GM12891 (cell line): ENCODE measurements around the gene CSNK2A2. TPM values are rescaled to one million over a fixed set of nuclear protein-coding genes. Genes with fewer than 3 reads are reported as not detected.

Experiments
- DNase-seq: peaks from one replicate; pipeline ENCODE4 v3.0.0; 2011; ENCODE audit warnings: low spot score; ENCODE audit not compliant: insufficient read length
- FAIRE-seq: peaks from 2 replicates; lab custom pipeline; 2011; peaks lifted over from hg19 to GRCh38; lab: Jason Lieb, UNC
- PAX5 ChIP-seq: IDR thresholded peaks from 2 replicates; pipeline ENCODE4 v1.6.1; 2011; ENCODE audit warnings: low read length, moderate library complexity, mild to moderate bottlenecking; ENCODE audit not compliant: insufficient read depth, severe bottlenecking
- POLR2A ChIP-seq: IDR thresholded peaks from 2 replicates; pipeline ENCODE4 v1.6.1; 2011; ENCODE audit warnings: low read depth, low read length, control low read depth
- POLR2AphosphoS5 ChIP-seq: IDR thresholded peaks from 2 replicates; pipeline ENCODE4 v1.6.1; 2011; ENCODE audit warnings: low read depth, low read length, control low read depth
- POU2F2 ChIP-seq: IDR thresholded peaks from 2 replicates; pipeline ENCODE4 v1.6.1; 2011; ENCODE audit warnings: low read depth, mild to moderate bottlenecking, control low read depth, low read length, moderate library complexity
- SPI1 ChIP-seq: IDR thresholded peaks from 2 replicates; pipeline ENCODE4 v1.6.1; 2011; ENCODE audit warnings: low read depth, low read length, control low read depth
- TAF1 ChIP-seq: IDR thresholded peaks from 2 replicates; pipeline ENCODE4 v1.6.1; 2011; ENCODE audit warnings: low read depth, low read length, control low read depth
- polyA plus RNA-seq: library from polyadenylated mRNA; unstranded; fragments of >200 nt; gene quantifications from one replicate; pipeline ENCODE4 v1.2.1, GENCODE V29; 2012; ENCODE audit warnings: low read depth, missing spikeins, inconsistent platforms; ENCODE audit not compliant: missing spikeins

The CSNK2A2 gene
- polyA plus RNA-seq: 33.4 TPM

DNA sequence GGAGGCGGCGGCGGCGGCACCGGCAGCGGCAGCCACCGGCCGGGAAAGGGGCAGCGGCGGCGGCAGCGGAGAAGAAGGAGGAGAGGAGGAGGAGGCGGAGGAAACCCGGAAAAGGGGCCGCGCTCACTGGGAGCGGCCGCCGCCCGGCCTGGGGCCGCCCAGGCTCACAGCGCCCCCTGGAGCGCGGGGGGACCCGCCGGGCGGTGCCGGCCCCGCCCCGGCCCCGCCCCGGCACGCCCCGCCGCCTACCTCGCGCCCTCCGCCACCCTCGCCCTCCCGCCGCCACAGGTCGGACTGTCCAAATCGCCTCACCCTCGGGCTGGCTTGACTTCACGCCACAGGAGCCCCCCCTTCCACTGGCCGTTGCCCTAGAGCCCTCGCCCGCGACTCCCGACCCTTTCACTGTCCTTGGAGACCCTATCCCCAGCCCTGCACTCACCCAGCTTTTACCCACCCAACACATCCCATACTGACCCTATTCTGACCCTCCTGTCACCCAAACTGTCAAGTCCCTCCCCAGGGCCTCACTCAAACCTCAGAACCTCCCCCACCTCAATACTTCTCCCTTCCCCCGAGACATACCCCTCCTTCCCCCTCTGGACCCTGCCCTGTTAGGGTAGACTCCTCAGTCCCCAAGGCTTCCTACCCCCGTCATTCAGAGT lies at the start of gene CSNK2A2:
Gene CSNK2A2 (minus strand): TSS at position 85 of the 662 bp plus-strand sequence. CDS start 370 bp downstream, outside the sequence.
- FAIRE-seq (peak; percentile 56), DNase-seq (peak; percentile 93)
- TF ChIP-seq PAX5: no peak
- TF ChIP-seq SPI1: no peak
- TF ChIP-seq POLR2AphosphoS5: no peak
- no peak for TF ChIP-seq POLR2A
- TF ChIP-seq POU2F2: no peak
- TF ChIP-seq TAF1: no peak

DNA sequence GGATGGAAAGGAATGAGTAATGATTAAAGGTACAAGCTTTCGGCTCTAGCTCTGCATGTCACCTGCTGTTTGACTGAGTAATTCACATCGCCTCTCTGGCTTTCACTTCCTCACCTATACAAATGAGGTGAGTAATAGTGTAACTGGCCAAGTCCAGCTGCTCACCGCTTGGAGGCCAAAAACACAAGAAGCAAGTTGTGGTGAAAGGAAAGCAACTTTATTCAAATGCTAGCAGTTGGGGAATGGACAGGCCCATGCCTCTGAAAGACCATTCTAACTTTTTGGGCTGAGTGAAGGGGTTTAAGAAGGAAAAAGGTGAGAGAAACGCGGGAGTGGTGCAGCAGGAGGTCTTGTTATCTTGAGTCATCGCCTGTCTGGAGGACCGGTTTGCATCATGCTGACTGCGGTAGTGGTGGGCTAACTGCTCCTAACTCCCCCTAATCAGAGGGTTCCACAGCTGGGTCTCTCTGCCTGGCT lies 45.7 kb upstream of the CSNK2A2 start:
- peak; percentile 100 for TF ChIP-seq SPI1
- peak; percentile 99 for TF ChIP-seq POU2F2
- TF ChIP-seq POLR2A: no peak
- 0 out of 2 replicates have a peak, but pooled peaks have one; percentile 23 for TF ChIP-seq TAF1
- TF ChIP-seq POLR2AphosphoS5: peak; percentile 61; the same call in 1 of the 2 replicates
- no peak for TF ChIP-seq PAX5
- DNase-seq: peak; percentile 24
- FAIRE-seq: peak; percentile 99

DNA sequence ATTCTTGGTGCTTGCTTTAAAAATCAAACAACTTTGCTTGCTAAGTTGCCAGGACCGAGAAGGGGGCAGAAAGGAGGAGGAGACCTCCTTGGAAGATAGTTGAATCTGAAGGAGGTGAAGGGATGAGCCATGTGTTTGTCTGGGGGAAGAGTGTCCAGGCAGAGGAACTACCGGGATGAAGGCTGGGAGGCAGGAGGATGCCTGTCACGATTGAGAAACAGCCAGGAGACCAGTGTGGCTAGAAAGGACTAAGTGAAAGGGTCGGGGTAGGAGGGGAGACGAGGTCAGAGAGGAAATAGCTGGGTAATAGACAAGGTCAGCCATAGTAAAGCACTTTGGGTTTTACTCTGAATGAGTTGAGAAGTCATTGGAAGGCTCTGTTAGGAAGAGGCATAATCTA lies 38.9 kb upstream of the CSNK2A2 start:
- FAIRE-seq: no peak
- DNase-seq: no peak
- TF ChIP-seq POLR2A (no peak), SPI1 (no peak), TAF1 (no peak), PAX5 (no peak), POU2F2 (no peak), POLR2AphosphoS5 (no peak)

DNA sequence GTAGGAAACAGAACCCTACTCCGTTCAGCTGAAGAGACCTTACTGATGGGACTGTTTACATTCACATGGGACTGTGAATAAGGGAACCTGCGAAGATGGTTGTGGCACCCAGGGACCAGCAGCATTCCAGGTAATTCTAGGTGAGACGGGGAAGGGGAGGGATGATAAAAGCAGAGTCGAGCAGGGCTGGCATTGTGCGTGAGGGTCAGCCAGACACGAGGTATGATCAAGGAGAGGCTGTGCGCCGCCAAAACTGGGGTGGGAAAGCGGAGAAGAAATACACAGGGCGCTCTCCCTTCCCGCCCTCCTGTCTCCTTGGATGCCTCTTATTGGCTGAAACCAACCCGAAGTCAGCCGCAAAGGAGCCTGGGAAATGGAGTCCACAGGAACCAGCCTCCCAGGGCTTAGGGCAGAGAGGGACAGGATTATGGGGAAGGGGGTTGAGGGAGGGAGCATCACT lies 38.4 kb upstream of the CSNK2A2 start:
- DNase-seq (peak; percentile 39), FAIRE-seq (peak; percentile 91)
- TF ChIP-seq POLR2AphosphoS5 (no peak), POU2F2 (no peak), POLR2A (no peak), SPI1 (no peak), TAF1 (no peak)

DNA sequence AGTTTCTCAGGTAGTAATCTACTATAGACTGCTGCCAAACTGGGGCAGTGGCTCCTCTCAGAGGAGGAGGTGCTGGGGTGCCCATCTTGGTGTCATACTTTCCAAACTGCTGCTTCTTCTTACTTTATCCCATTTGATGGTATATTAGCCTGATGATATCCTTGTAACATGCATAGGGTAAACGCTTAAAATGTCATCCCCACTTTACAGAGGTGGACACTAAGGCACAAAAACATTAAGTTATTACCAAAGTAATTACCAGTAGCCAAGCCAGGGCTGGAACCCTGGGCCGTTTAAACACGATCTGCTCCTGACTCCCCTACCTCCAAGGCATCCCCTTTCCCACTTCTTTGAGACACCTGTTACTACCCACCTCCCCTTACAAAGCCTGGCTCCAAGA lies 37.8 kb upstream of the CSNK2A2 start:
- FAIRE-seq (no peak), DNase-seq (no peak)
- TF ChIP-seq TAF1: no peak
- TF ChIP-seq POLR2AphosphoS5: no peak
- TF ChIP-seq SPI1: no peak
- no peak for TF ChIP-seq POLR2A
- no peak for TF ChIP-seq POU2F2
- TF ChIP-seq PAX5: no peak

DNA sequence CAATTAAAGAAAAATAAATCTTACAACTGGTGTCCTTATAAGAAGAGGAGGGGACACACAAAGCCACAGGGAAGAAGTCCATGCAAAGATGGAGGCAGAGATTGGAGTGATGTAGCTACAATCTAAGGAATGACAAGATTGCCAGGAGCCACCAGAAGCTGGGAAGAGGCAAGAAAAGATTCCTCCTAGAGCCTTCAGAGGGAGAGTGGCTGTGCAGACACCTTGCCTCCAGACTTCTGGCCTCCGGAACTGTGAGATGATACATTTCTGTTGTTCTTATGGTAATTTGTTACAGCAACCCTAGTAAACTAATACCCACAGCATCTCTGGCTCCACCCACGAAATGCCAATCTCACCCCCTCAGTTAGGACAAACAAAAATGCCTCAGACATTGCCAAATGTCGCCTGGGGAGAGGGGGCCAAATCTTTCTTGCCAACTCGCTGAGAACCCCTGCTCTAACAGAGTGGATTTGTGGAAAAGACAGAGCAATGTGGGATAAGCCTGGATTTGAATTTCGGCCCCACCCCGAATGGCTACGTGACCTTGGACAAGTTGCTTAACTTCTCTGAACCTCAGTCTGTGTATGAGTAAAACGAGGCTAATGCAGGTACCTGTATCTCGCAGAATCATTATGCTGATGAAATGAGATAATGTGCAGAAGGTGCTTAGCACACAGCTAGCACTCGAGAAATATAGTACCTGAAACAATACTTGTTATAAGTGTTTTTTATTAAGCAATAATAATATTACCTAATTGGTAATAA lies 37.1 kb upstream of the CSNK2A2 start:
- DNase-seq (no peak), FAIRE-seq (no peak)
- TF ChIP-seq POLR2A: no peak
- TF ChIP-seq PAX5: no peak
- no peak for TF ChIP-seq SPI1
- TF ChIP-seq POLR2AphosphoS5: no peak
- TF ChIP-seq POU2F2: no peak
- TF ChIP-seq TAF1: no peak

DNA sequence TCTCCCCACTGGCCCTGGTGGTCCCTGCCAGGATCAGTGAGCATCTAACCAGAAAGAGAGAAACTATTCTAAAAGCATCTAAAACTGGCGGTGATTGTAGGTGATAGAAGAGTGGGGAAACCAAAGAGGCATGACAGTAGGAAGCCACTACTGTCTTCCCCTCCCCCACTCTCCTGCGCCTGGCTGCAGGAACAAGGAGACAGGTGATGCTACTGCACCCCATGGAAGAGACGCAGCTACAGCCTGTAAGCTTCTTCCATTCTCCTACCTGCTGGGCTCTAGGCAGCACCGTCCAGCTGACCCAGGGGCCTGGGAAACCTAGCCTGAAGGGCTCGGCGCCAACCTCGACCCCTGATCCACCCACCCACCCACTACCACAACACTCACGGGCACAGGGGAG lies 32.4 kb upstream of the CSNK2A2 start:
- no peak for FAIRE-seq

DNA sequence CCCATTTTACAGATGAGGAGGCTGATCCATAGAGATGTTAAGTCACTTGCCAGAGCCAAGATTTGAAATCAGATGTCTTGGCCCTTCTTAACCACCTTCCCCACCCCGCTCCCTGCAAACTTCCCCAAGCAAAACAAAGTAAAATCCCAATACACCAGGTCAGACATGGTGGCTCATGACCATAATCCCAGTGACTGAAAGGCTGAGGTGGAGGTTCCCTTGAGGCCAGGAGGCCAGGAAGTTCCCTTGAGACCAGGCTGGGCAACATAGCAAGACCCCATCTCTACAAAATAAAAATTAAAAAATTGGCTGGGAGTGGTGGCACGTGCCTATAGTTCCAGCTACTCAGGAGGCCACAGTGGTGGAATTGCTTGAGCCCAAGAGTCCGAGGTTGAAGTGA lies 28.9 kb upstream of the CSNK2A2 start:
- no peak for FAIRE-seq
- TF ChIP-seq SPI1: no peak
- no peak for DNase-seq

More for the DNA sequence above, 32.4 kb upstream of the CSNK2A2 start:
- DNase-seq: no peak
- no peak for TF ChIP-seq PAX5

DNA sequence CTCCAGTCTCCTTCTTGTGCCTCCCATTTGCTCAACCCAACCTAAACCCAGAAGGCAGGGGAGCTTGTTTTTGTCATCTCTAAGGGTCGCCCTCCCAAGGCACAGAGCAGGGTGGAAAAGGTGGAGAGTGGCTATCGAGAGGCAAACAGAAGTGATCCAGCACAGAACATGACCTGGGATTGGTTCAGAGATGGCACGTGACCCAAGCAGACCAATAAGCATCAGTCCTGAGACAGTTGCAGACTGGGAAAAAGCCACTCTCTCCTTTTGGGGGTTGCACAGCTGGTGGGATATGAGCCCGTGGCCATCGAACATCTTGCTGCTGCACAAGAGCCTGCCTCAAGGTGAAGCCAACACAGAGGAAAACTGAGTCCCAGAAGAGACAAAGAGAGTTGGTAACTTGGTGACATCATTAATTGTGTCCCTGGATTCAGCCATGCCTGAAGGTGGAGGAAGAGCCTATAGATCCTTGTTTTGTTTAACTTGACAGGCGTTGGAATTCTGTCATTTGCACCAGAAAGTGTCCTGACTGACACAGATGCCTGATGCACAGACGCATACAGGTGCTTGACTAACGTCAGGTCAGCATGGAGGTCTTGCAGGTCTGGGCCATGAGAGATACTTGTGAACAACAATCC lies 28.2 kb upstream of the CSNK2A2 start:
- FAIRE-seq (no peak), DNase-seq (no peak)
- TF ChIP-seq PAX5 (no peak), POLR2A (no peak), POLR2AphosphoS5 (no peak), SPI1 (no peak), TAF1 (no peak), POU2F2 (no peak)
